ENCODE measurements around the gene RESF1. TPM values are rescaled to one million over a fixed set of nuclear protein-coding genes. Genes with fewer than 3 reads are reported as not detected.

RESF1 gene
- total RNA-seq, 1 donor from 2014 or later, result 76.1 TPM

GRCh38 chr12:31966558-31967205 lies 7.5 kb downstream of the RESF1 start:
- H3K36me3 ChIP-seq, result peaks cover 0 to 49% of the 10 kb centered on the region in 2 donors
- no peak for TF ChIP-seq POLR2AphosphoS5 (IDR thresholded peaks at IDR 0.05; ENCODE audit: insufficient read depth in 1 of 2, low read depth in 1 of 2)
- TF ChIP-seq POLR2A (IDR thresholded peaks at IDR 0.05), result no peak
- no peak for TF ChIP-seq CTCF (IDR thresholded peaks at IDR 0.05)
- H3K4me1 ChIP-seq, result peaks cover 54% of the 10 kb centered on the region
- DNase-seq (ENCODE audit: extremely low spot score in 2 of 2), result no peak
- H3K27me3 ChIP-seq, result no peaks in the 10 kb centered on the region
- intact Hi-C loops (cut with DNase I), result no loop called here
- no peak overlapping the region for H3K27ac ChIP-seq
- H3K9me3 ChIP-seq, result no peaks in the 10 kb centered on the region
- H3K4me3 ChIP-seq, result peak overlapping the region in 1 of 2 donors; percentile 14

- no peak for DNase-seq (ENCODE audit: extremely low spot score in 2 of 2)
- intact Hi-C loops (cut with DNase I), result no loop called here
- Histone ChIP-seq H3K4me1 (peaks cover 45% of the 10 kb centered on the region), H3K36me3 (peaks cover 0 to 57% of the 10 kb centered on the region in 2 donors), H3K9me3 (no peaks in the 10 kb centered on the region), H3K4me3 (no peak overlapping the region), H3K27ac (no peak overlapping the region), H3K27me3 (no peaks in the 10 kb centered on the region)
- TF ChIP-seq POLR2AphosphoS5 (IDR thresholded peaks at IDR 0.05; ENCODE audit: insufficient read depth in 1 of 2, low read depth in 1 of 2), result no peak
- TF ChIP-seq CTCF (IDR thresholded peaks at IDR 0.05), result no peak
- no peak for TF ChIP-seq POLR2A (IDR thresholded peaks at IDR 0.05)
Observed at GRCh38 chr12:31967539-31967938, 8.3 kb downstream of the RESF1 start.

- DNase-seq (ENCODE audit: extremely low spot score in 2 of 2), result no peak
- TF ChIP-seq POLR2A (IDR thresholded peaks at IDR 0.05), result no peak
- no peak for TF ChIP-seq CTCF (IDR thresholded peaks at IDR 0.05)
- no peak for TF ChIP-seq POLR2AphosphoS5 (IDR thresholded peaks at IDR 0.05; ENCODE audit: insufficient read depth in 1 of 2, low read depth in 1 of 2)
- H3K4me1 ChIP-seq, result peaks cover 26% of the 10 kb centered on the region
- intact Hi-C loops (cut with DNase I), result no loop called here
- H3K27me3 ChIP-seq, result no peaks in the 10 kb centered on the region
- H3K36me3 ChIP-seq, result peaks cover 0 to 68% of the 10 kb centered on the region in 2 donors
- no peak overlapping the region for H3K4me3 ChIP-seq
- no peaks in the 10 kb centered on the region for H3K9me3 ChIP-seq
- H3K27ac ChIP-seq, result no peak overlapping the region
Observed at GRCh38 chr12:31970199-31970598, 11.0 kb downstream of the RESF1 start.

GRCh38 chr12:31973818-31974217 lies 14.6 kb downstream of the RESF1 start:
- DNase-seq (ENCODE audit: extremely low spot score in 2 of 2), result no peak
- peaks cover 3 to 92% of the 10 kb centered on the region in 2 donors for H3K36me3 ChIP-seq

More at GRCh38 chr12:31973818-31974217, 14.6 kb downstream of the RESF1 start:
- H3K4me1 ChIP-seq, result no peaks in the 10 kb centered on the region
- intact Hi-C loops (cut with DNase I), result no loop called here
- no peak overlapping the region for H3K27ac ChIP-seq
- H3K9me3 ChIP-seq, result no peaks in the 10 kb centered on the region
- TF ChIP-seq POLR2A (IDR thresholded peaks at IDR 0.05) (no peak), POLR2AphosphoS5 (IDR thresholded peaks at IDR 0.05; ENCODE audit: insufficient read depth in 1 of 2, low read depth in 1 of 2) (no peak), CTCF (IDR thresholded peaks at IDR 0.05) (no peak)
- H3K4me3 ChIP-seq, result no peak overlapping the region
- no peaks in the 10 kb centered on the region for H3K27me3 ChIP-seq
